Measurements from ENCODE around the gene GABBR1.

- TF ChIP-seq CTCF (IDR thresholded peaks at IDR 0.05) (no peak), EZH2 (IDR thresholded peaks at IDR 0.05; ENCODE audit: borderline replicate concordance, insufficient read depth, low read depth, low read length, poor library complexity, severe bottlenecking) (no peak)
These were observed 36.5 kb downstream of the GABBR1 start for GRCh38 chr6:29596381-29596900.
